ENCODE measurements around the gene EOLA1. TPM values are rescaled to one million over a fixed set of nuclear protein-coding genes. Genes with fewer than 3 reads are reported as not detected.
"Not testable (repeated sequence)": the region's sequence is repeated elsewhere in the genome, so short reads cannot be mapped to it uniquely, and the experiment has no call there.

The EOLA1 gene
- total and polyA plus RNA-seq, 2 donors (not counting 1 experiment from before 2014, with no cell fraction given): 26.3 to 61.5 TPM

GRCh38 chrX:149587359-149587758, 46.5 kb downstream of the EOLA1 start, which contains the start of gene MAGEA9B:
Gene MAGEA9B (minus strand): TSS chrX:149587459. CDS start chrX:149583179, 4,280 bp downstream.
- not testable (repeated sequence) for ATAC-seq (ENCODE audit: low read depth)

GRCh38 chrX:149590993-149591392, 50.2 kb downstream of the EOLA1 start:
- H3K27me3 Mint-ChIP-seq; H3K4me1 ChIP-seq (ENCODE audit: control insufficient read depth in 2 of 2, insufficient read depth in 2 of 2, low read length in 2 of 2); intact Hi-C loops (cut with micrococcal nuclease); H2AFZ ChIP-seq (ENCODE audit: insufficient read depth, low read depth, low read length, poor library complexity, severe bottlenecking); H3K79me2 ChIP-seq (ENCODE audit: control insufficient read depth, insufficient read depth, low read length); H3K4me3 Mint-ChIP-seq; CTCF ChIA-PET; POLR2A ChIA-PET; H3K36me3 ChIP-seq (replicated peaks in 1 of 2; ENCODE audit: control extremely low read depth in 1 of 2, control insufficient read depth in 1 of 2, extremely low read depth in 1 of 2, insufficient read depth in 2 of 2, low read length in 1 of 2); H3K27ac Mint-ChIP-seq; H3K4me1 Mint-ChIP-seq; H3K4me3 ChIP-seq (ENCODE audit: control extremely low read depth in 1 of 5, extremely low read depth in 1 of 5, insufficient read depth in 1 of 5, low read depth in 2 of 5, low read length in 4 of 5); ATAC-seq (ENCODE audit: low read depth); H3K9me3 Mint-ChIP-seq (ENCODE audit: insufficient read depth); H4K20me1 ChIP-seq (ENCODE audit: control insufficient read depth, insufficient read depth, low read length, poor library complexity, severe bottlenecking); H3K4me2 ChIP-seq (replicated peaks; ENCODE audit: low read depth, low read length, poor library complexity, severe bottlenecking); DNase-seq; H3K27me3 ChIP-seq (replicated peaks in 1 of 4; ENCODE audit: control extremely low read depth in 1 of 4, control insufficient read depth in 3 of 4, insufficient read depth in 4 of 4, low read length in 3 of 4); H3K9ac ChIP-seq (ENCODE audit: low read length); H3K9me3 ChIP-seq (ENCODE audit: control extremely low read depth in 1 of 3, control insufficient read depth in 2 of 3, insufficient read depth in 1 of 3, low read length in 2 of 3); H3K27ac ChIP-seq (ENCODE audit: low read length in 2 of 2): not testable (repeated sequence)
- WGBS (ENCODE audit: insufficient coverage): no CpG with 5 or more reads among the region's 7 CpGs

More at GRCh38 chrX:149587359-149587758, 46.5 kb downstream of the EOLA1 start, which contains the start of gene MAGEA9B:
- POLR2A ChIA-PET; H3K9ac ChIP-seq (ENCODE audit: low read length); H3K4me2 ChIP-seq (replicated peaks; ENCODE audit: low read depth, low read length, poor library complexity, severe bottlenecking); CTCF ChIA-PET; H3K4me3 Mint-ChIP-seq; DNase-seq; H3K9me3 Mint-ChIP-seq (ENCODE audit: insufficient read depth); H3K4me1 ChIP-seq (ENCODE audit: control insufficient read depth in 2 of 2, insufficient read depth in 2 of 2, low read length in 2 of 2); H4K20me1 ChIP-seq (ENCODE audit: control insufficient read depth, insufficient read depth, low read length, poor library complexity, severe bottlenecking); H3K27me3 Mint-ChIP-seq; H3K4me3 ChIP-seq (ENCODE audit: control extremely low read depth in 1 of 5, extremely low read depth in 1 of 5, insufficient read depth in 1 of 5, low read depth in 2 of 5, low read length in 4 of 5); H3K27ac ChIP-seq (ENCODE audit: low read length in 2 of 2); H3K27me3 ChIP-seq (replicated peaks in 1 of 4; ENCODE audit: control extremely low read depth in 1 of 4, control insufficient read depth in 3 of 4, insufficient read depth in 4 of 4, low read length in 3 of 4); H3K79me2 ChIP-seq (ENCODE audit: control insufficient read depth, insufficient read depth, low read length); intact Hi-C loops (cut with micrococcal nuclease); H3K4me1 Mint-ChIP-seq; H3K27ac Mint-ChIP-seq; H3K9me3 ChIP-seq (ENCODE audit: control extremely low read depth in 1 of 3, control insufficient read depth in 2 of 3, insufficient read depth in 1 of 3, low read length in 2 of 3); H3K36me3 ChIP-seq (replicated peaks in 1 of 2; ENCODE audit: control extremely low read depth in 1 of 2, control insufficient read depth in 1 of 2, extremely low read depth in 1 of 2, insufficient read depth in 2 of 2, low read length in 1 of 2); H2AFZ ChIP-seq (ENCODE audit: insufficient read depth, low read depth, low read length, poor library complexity, severe bottlenecking): not testable (repeated sequence)
- no CpG with 5 or more reads among the region's 12 CpGs for WGBS (ENCODE audit: insufficient coverage)

GRCh38 chrX:149595214-149595613, 54.4 kb downstream of the EOLA1 start, which contains the start of gene HSFX2:
Gene HSFX2 (minus strand): TSS chrX:149595314. CDS start chrX:149594700, 614 bp downstream.
- H3K4me3 ChIP-seq (ENCODE audit: control extremely low read depth in 1 of 5, extremely low read depth in 1 of 5, insufficient read depth in 1 of 5, low read depth in 2 of 5, low read length in 4 of 5); H3K27me3 Mint-ChIP-seq; H3K27ac Mint-ChIP-seq; H3K4me1 ChIP-seq (ENCODE audit: control insufficient read depth in 2 of 2, insufficient read depth in 2 of 2, low read length in 2 of 2); H3K4me3 Mint-ChIP-seq; DNase-seq; H3K27ac ChIP-seq (ENCODE audit: low read length in 2 of 2); H3K36me3 ChIP-seq (replicated peaks in 1 of 2; ENCODE audit: control extremely low read depth in 1 of 2, control insufficient read depth in 1 of 2, extremely low read depth in 1 of 2, insufficient read depth in 2 of 2, low read length in 1 of 2); intact Hi-C loops (cut with micrococcal nuclease); CTCF ChIA-PET; H3K4me2 ChIP-seq (replicated peaks; ENCODE audit: low read depth, low read length, poor library complexity, severe bottlenecking); H3K27me3 ChIP-seq (replicated peaks in 1 of 4; ENCODE audit: control extremely low read depth in 1 of 4, control insufficient read depth in 3 of 4, insufficient read depth in 4 of 4, low read length in 3 of 4); H4K20me1 ChIP-seq (ENCODE audit: control insufficient read depth, insufficient read depth, low read length, poor library complexity, severe bottlenecking); H2AFZ ChIP-seq (ENCODE audit: insufficient read depth, low read depth, low read length, poor library complexity, severe bottlenecking); H3K79me2 ChIP-seq (ENCODE audit: control insufficient read depth, insufficient read depth, low read length); ATAC-seq (ENCODE audit: low read depth); H3K9me3 Mint-ChIP-seq (ENCODE audit: insufficient read depth); H3K9ac ChIP-seq (ENCODE audit: low read length); POLR2A ChIA-PET; H3K9me3 ChIP-seq (ENCODE audit: control extremely low read depth in 1 of 3, control insufficient read depth in 2 of 3, insufficient read depth in 1 of 3, low read length in 2 of 3); H3K4me1 Mint-ChIP-seq: not testable (repeated sequence)
- no CpG with 5 or more reads among the region's 17 CpGs for WGBS (ENCODE audit: insufficient coverage)

- H3K79me2 ChIP-seq (ENCODE audit: control insufficient read depth, insufficient read depth, low read length); H3K9ac ChIP-seq (ENCODE audit: low read length); H3K9me3 ChIP-seq (ENCODE audit: control extremely low read depth in 1 of 3, control insufficient read depth in 2 of 3, insufficient read depth in 1 of 3, low read length in 2 of 3); H4K20me1 ChIP-seq (ENCODE audit: control insufficient read depth, insufficient read depth, low read length, poor library complexity, severe bottlenecking); H3K4me1 Mint-ChIP-seq; H3K4me1 ChIP-seq (ENCODE audit: control insufficient read depth in 2 of 2, insufficient read depth in 2 of 2, low read length in 2 of 2); H3K36me3 ChIP-seq (replicated peaks in 1 of 2; ENCODE audit: control extremely low read depth in 1 of 2, control insufficient read depth in 1 of 2, extremely low read depth in 1 of 2, insufficient read depth in 2 of 2, low read length in 1 of 2); H2AFZ ChIP-seq (ENCODE audit: insufficient read depth, low read depth, low read length, poor library complexity, severe bottlenecking); H3K27ac Mint-ChIP-seq; POLR2A ChIA-PET; H3K27me3 ChIP-seq (replicated peaks in 1 of 4; ENCODE audit: control extremely low read depth in 1 of 4, control insufficient read depth in 3 of 4, insufficient read depth in 4 of 4, low read length in 3 of 4); DNase-seq; intact Hi-C loops (cut with micrococcal nuclease); H3K9me3 Mint-ChIP-seq (ENCODE audit: insufficient read depth); H3K4me3 ChIP-seq (ENCODE audit: control extremely low read depth in 1 of 5, extremely low read depth in 1 of 5, insufficient read depth in 1 of 5, low read depth in 2 of 5, low read length in 4 of 5); CTCF ChIA-PET; H3K4me3 Mint-ChIP-seq; H3K27me3 Mint-ChIP-seq; H3K4me2 ChIP-seq (replicated peaks; ENCODE audit: low read depth, low read length, poor library complexity, severe bottlenecking); H3K27ac ChIP-seq (ENCODE audit: low read length in 2 of 2); ATAC-seq (ENCODE audit: low read depth): not testable (repeated sequence)
- WGBS (ENCODE audit: insufficient coverage): no CpG with 5 or more reads among the region's 7 CpGs
Measured at GRCh38 chrX:149595943-149596342, 55.1 kb downstream of the EOLA1 start.
